ENCODE measurements around the gene LIF.

The LIF gene

DNA sequence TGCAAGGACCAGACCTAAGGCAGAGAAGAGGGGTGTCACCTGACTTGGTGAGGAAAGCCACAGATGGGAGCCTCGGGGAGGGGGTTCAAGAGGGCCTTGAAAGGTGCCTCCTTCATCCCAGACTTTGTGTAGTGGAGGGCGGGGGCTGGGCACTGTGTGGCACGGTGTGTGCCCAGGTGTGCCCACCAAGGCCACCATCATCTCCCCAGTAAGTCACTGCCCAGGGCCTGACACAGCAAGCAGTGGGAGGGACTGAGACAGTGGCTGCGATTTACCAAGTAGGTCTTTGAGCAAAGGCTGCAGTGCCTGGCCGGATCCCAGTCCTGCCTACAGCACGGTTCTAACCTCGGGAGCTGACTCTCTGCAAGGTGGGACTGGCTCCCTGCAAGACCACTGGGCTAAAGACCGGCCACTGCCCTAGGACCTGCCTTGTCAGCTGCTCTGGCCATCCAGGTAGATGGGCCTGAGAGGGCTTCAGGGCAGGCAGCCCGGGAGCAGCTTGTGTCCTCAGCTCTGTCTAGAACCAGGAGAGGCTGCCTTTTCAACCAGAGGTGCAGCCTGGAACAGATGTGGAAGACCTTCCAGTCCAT is 18.7 kb upstream of the LIF start:
- DNase-seq (ENCODE audit: low read depth in 3 of 3, low spot score in 1 of 3): no peak

DNA sequence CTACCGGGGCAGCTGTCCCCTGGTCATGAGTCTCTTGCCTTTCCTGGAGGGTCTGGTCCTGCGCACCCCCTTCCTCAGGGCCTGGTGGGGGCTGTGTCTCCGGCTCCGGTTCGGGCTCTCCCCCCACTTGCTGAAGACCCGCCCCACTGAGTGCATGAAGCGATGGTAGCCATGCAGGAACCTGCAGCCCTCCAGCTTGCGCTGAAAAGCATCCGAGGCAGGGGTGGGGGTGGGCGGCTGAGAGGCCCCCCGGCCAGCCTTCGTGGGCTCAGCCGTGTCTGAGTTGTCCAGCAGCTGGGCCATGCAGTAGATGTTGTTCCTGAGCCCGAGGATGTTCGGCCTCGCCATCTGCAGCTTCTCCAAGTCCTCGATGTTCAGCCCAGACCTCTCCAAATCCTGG is 17.3 kb upstream of the LIF start:
- DNase-seq (ENCODE audit: low read depth in 3 of 3, low spot score in 1 of 3): no peak

GRCh38 chr22:30262917-30263741 is 16.6 kb upstream of the LIF start:
- DNase-seq (ENCODE audit: low read depth in 3 of 3, low spot score in 1 of 3): peak; percentile 42 to 78 (median 62)

DNA sequence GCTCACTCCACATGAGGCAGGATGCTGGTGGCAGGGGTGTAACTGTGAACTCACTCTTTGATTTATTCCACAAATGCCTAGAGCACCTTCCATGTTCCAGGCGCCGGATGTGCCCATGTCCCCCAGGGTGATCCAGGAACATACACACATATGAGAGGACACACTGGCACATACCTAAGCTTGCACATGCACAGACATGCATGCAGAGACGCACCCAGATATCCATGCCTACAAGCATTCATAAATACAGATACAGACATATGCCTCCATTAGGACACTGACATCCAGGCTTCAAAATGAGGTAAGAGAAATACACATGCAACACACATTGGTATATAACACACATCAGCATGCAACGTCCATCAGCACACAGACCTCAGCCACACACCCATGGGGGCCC is 15.6 kb upstream of the LIF start:
- no peak for DNase-seq (ENCODE audit: low read depth in 3 of 3, low spot score in 1 of 3)

DNA sequence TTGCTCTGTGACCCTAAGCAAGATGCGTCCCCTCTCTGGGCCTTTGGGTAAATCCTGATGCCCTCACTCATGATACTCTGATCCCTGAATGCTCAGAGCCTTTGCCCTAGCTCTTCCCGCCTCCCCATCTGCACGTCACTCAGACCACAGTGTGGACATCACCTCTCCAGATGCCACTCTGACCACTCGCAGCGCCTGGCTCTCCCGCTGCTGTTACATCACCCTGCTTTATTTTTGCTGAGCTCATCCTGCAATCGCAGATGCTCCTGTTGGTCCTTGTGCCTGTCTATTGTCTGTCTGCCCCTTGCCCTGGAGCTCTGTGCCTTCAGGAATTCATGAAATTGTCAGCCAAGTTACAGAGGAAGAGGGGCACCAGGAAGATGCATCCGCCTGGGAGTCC is 14.6 kb upstream of the LIF start:
- DNase-seq (ENCODE audit: low read depth in 3 of 3, low spot score in 1 of 3): no peak

GRCh38 chr22:30260682-30261081 is 14.1 kb upstream of the LIF start:
- no peak for DNase-seq (ENCODE audit: low read depth in 3 of 3, low spot score in 1 of 3)

- DNase-seq (ENCODE audit: low read depth in 3 of 3, low spot score in 1 of 3): no peak
These were observed 13.7 kb upstream of the LIF start for GRCh38 chr22:30260276-30260675.

DNA sequence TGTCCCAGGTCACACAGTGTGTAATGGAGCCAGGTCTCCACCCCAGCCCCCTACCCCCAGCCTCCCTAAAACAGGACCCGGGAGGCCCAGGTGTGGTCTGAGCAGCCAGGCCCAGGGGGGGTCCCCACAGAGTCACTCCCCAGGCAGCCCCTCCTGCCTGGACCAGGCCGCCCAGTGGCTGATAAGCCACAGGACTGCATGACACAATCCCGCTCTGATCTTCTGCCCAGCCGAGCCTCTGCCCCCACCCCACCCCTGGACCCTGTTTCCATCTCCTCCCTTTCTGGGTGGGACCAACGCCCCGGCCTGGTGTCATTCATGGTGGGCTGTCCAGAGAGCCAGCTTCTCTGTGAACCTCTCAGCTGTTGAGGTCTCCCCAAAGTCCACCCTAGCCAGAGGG is 7.8 kb upstream of the LIF start:
- no peak for DNase-seq (ENCODE audit: low read depth in 3 of 3, low spot score in 1 of 3)

DNA sequence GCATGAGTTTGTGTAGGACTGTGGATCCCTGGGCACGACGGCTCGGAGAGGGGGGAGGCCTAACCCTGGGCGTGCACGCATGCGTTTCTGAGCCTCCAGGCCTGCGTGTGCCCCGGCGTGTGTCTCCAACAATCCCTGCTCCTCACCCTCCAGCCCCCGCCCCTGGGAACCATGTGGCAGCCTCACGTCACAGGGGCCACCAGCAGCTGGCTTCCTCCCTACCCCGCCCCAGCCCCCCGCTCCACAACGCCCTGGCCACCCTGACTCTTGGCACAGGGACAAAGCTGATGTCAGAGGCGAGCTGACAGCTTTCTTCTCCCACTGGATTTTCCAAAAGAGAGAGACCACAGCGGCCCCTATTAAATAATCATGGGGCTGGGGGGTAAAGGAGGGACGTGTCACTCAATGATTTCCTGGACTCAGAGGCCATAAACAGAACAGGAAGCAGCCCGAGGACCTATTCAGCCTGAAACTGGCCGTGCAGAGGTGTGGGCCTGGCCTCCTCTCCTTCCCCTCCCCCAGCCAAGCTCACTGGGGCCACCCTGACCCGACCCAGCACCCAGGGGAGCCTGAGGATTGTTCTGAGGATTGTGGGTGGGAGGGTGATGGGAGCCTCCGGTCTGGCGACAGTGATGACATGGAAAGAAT is 6.8 kb upstream of the LIF start:
- no peak for DNase-seq (ENCODE audit: low read depth in 3 of 3, low spot score in 1 of 3)

- no peak for DNase-seq (ENCODE audit: low read depth in 3 of 3, low spot score in 1 of 3)
These were observed 6.0 kb upstream of the LIF start for GRCh38 chr22:30252411-30253204.

DNA sequence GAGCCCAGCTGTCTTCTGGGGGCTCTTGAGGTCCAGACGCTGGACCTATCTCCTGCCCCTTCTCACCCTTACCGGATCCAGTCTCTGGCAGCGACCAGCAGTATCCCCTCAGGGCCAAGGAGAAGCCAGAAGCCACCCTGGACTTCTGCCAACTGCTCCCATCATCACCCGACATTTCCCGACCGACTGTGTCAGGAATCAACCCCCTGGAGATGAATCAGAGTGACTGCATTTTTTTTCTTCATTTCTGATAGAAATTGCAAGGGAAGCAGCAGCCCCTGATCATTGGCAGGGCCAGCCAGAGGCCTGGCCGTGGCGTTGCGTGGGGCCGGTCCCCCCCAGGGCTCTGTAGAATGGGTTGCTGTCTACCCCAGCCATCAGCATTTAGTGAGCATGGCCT is 5.2 kb upstream of the LIF start:
- DNase-seq (ENCODE audit: low read depth in 3 of 3, low spot score in 1 of 3): no peak

DNA sequence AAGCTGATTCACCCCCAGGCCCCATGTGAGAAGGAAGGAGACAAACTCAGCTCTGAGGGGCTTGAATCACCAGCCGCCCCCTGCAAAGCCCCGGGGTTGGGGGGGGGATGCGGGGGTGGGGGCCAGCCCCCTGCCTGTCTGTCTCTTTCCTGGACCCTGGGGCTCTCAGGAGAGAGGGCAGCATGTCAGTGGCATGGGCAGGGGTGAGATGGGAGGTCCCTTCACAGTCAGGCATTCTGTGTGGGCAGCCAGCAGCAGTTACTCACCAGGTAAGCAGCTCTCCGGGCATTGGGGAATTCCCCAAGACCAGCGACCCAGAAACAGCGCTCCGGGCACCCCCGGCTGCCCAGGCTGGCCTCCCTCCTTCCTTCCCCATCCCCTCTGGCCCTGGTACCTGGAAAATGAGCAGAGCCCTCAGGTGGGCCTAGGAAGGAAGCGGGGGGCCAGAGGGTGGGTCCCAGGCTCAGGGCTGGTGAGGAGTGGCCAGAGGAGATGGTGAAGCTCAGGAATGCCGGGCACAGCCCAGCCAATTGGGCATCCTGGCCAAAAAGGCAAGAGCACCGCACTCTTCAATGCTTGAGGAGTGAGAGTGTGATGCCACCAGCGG is 4.2 kb upstream of the LIF start:
- no peak for DNase-seq (ENCODE audit: low read depth in 3 of 3, low spot score in 1 of 3)

DNA sequence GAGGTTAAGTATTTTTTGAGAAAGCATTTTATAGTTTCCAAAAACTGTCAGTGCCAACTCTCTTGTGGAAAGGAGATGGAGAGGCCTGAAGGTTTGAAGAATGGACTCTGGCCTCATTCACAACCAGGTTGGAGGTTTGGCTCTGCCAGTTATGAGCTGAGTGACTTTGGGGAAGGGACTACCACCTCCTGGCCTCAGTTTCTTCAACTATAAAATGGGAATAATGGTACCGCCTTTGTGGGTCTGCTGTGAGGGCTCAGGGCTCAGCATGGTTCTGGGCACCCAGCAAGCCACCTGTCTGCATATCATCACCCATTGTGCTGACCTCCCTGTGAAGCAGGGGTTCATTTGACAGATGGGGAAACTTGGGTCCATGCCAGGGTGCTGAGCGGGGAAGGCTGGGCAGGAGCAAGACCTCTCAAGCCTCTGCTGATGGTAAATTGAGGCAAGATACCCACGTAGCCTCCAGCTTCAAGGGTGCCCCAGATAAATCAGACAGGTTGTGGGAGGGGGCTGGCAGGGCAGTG is 3.5 kb upstream of the LIF start:
- DNase-seq (ENCODE audit: low read depth in 3 of 3, low spot score in 1 of 3): no peak

- no peak for DNase-seq (ENCODE audit: low read depth in 3 of 3, low spot score in 1 of 3)
These were observed 2.8 kb upstream of the LIF start for GRCh38 chr22:30249049-30250038.

GRCh38 chr22:30248484-30248883 is 1.9 kb upstream of the LIF start:
- no peak for DNase-seq (ENCODE audit: low read depth in 3 of 3, low spot score in 1 of 3)

GRCh38 chr22:30247974-30248373 is 1.4 kb upstream of the LIF start:
- no peak for DNase-seq (ENCODE audit: low read depth in 3 of 3, low spot score in 1 of 3)

DNA sequence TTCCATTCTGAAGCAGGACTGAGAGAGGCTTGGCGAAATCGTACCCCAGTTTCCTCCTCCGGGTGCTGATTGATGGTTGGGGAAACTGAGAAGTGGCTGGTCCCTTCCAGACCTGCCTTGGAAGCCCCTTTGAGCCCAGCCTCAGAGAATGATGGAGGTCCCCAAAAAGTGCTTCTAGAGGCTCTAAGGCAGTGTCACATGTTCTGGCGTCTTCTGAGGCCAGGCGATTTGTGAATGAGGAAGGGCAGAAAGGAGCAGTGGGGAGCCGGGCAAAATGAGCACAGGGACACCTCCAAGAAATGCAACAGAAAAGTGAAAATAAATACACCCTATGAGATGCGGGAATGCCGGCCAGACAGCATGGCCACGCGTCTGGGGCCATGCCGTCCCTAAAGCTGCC is 1.0 kb upstream of the LIF start:
- no peak for DNase-seq (ENCODE audit: low read depth in 3 of 3, low spot score in 1 of 3)

- no peak for DNase-seq (ENCODE audit: low read depth in 3 of 3, low spot score in 1 of 3)
These were observed 336 bp upstream of the LIF start for GRCh38 chr22:30246814-30247376.

DNA sequence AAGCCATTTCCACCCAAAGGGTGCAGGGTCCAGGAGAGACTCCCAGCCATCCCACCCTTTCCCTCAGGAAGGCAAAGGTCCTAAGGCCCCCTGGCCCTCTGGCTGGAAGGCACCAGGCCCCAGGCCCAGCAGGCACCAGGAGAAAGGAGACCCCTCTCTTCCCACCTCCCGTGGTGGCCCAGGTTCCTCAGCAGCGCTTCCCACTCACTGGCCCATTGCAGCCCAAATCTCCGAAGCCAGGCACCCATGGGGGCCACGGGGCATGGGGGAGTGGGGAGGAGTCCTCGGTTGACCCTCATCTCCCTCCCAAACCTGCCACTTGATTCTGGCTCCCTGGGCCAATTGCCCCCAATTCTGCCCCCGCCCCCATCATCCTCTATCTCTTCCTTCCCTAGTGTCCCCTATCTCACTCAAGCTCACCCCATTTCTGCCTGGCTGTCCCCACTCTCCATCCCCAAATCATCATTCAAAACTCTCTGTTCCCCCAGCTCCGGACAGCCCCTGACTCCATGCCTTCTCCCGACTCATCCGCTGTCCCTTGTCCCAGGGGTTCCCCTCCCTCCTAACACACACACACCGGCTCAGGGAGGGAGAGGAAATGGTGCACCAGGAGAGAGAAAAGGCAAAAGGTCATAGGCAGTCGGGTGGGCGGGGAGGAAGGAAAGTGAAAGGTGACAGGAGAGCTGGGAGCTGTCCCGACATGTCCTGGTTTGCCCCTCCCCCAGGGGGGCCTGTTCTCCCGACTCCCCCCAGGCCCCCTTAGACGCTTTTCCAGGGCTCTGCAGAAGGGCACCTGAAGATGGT is 1.2 kb downstream of the LIF start:
- no peak for DNase-seq (ENCODE audit: low read depth in 3 of 3, low spot score in 1 of 3)

Measured in stimulated activated CD4-positive, alpha-beta T cell treated with anti-CD3 and anti-CD28 coated beads, TNF-alpha, amount 100 ng/mL, for 1 hour (primary cell).